HG02642 (cell line): ENCODE results near the gene ZRANB3.
"Not testable (repeated sequence)": the region's sequence is repeated elsewhere in the genome, so short reads cannot be mapped to it uniquely, and the experiment has no call there.

ENCODE experiments used
- ATAC-seq: cut with Tn5 transposase; IDR thresholded peaks from one replicate; pipeline ENCODE4 v1.9.1; 2021; ENCODE audit warnings: mild to moderate bottlenecking; ENCODE audit not compliant: unreplicated experiment, poor library complexity

The ZRANB3 gene

GRCh38 chr2:135348096-135348704, 182.8 kb downstream of the ZRANB3 start:
- not testable (repeated sequence) for ATAC-seq

- no peak for ATAC-seq
Observed at GRCh38 chr2:135337071-135337470, 193.9 kb downstream of the ZRANB3 start.

GRCh38 chr2:135335256-135335655, 195.8 kb downstream of the ZRANB3 start:
- ATAC-seq = no peak

- ATAC-seq = no peak
Observed at GRCh38 chr2:135327146-135327545, 203.9 kb downstream of the ZRANB3 start.

GRCh38 chr2:135320465-135321355, 210.3 kb downstream of the ZRANB3 start:
- no peak for ATAC-seq

GRCh38 chr2:135318808-135319207, 212.2 kb downstream of the ZRANB3 start:
- ATAC-seq = no peak

- ATAC-seq = no peak
Observed at GRCh38 chr2:135317375-135317774, 213.6 kb downstream of the ZRANB3 start.

GRCh38 chr2:135311962-135312361, 219.1 kb downstream of the ZRANB3 start:
- ATAC-seq = no peak

GRCh38 chr2:135311268-135311667, 219.8 kb downstream of the ZRANB3 start:
- no peak for ATAC-seq

GRCh38 chr2:135304694-135305093, 226.3 kb downstream of the ZRANB3 start:
- ATAC-seq = no peak

- ATAC-seq = no peak
Observed at GRCh38 chr2:135299658-135300244, 231.3 kb downstream of the ZRANB3 start.

GRCh38 chr2:135299165-135299564, 231.9 kb downstream of the ZRANB3 start:
- ATAC-seq = no peak

- ATAC-seq = not testable (repeated sequence)
Observed at GRCh38 chr2:135287121-135287520, 243.9 kb downstream of the ZRANB3 start.

- no peak for ATAC-seq
Observed at GRCh38 chr2:135285391-135285790, 245.6 kb downstream of the ZRANB3 start.

- ATAC-seq = no peak
Observed at GRCh38 chr2:135281379-135281778, 249.6 kb downstream of the ZRANB3 start.

GRCh38 chr2:135279209-135279608, 251.8 kb downstream of the ZRANB3 start:
- ATAC-seq = no peak

GRCh38 chr2:135276525-135276924, 254.5 kb downstream of the ZRANB3 start:
- no peak for ATAC-seq

GRCh38 chr2:135271006-135271405, 260.0 kb downstream of the ZRANB3 start:
- ATAC-seq = no peak

GRCh38 chr2:135265960-135266490, 265.0 kb downstream of the ZRANB3 start:
- ATAC-seq = no peak

- ATAC-seq = no peak
Observed at GRCh38 chr2:135259123-135259522, 271.9 kb downstream of the ZRANB3 start.

GRCh38 chr2:135258193-135258592, 272.8 kb downstream of the ZRANB3 start:
- no peak for ATAC-seq
